Neuronal stem cell (in vitro differentiated cells): ENCODE measurements around the gene KLF13.

Source experiments
- DNase-seq: peaks from one replicate; pipeline ENCODE4 v3.0.0-alpha.2; 2013; ENCODE audit warnings: low spot score
- H2AFZ ChIP-seq: one replicate; pipeline ENCODE4 v1.6.1; 2013; ENCODE audit warnings: mild to moderate bottlenecking, low read length, inconsistent platforms
- H2AK5ac ChIP-seq: 2 replicates; pipeline ENCODE4 v1.6.1; 2013; ENCODE audit warnings: low read depth, mild to moderate bottlenecking, inconsistent platforms, low read length, moderate library complexity, mixed read lengths
- H2BK120ac ChIP-seq: 2 replicates; pipeline ENCODE4 v1.6.1; 2013; ENCODE audit warnings: low read depth, mild to moderate bottlenecking, inconsistent platforms, low read length, moderate library complexity, mixed read lengths
- H2BK12ac ChIP-seq: one replicate; pipeline ENCODE4 v1.6.1; 2013; ENCODE audit warnings: low read length, inconsistent platforms
- H2BK15ac ChIP-seq: 2 replicates; pipeline ENCODE4 v1.6.1; 2013; ENCODE audit warnings: mild to moderate bottlenecking, low read length, inconsistent platforms, mixed read lengths
- H2BK5ac ChIP-seq: one replicate; pipeline ENCODE4 v1.6.1; 2013; ENCODE audit warnings: inconsistent platforms, mild to moderate bottlenecking, low read length, moderate library complexity
- H3K14ac ChIP-seq: one replicate; pipeline ENCODE4 v1.6.1; 2013; ENCODE audit warnings: low read length, inconsistent platforms
- H3K18ac ChIP-seq: 2 replicates; pipeline ENCODE4 v1.6.1; 2013; ENCODE audit warnings: low read length, inconsistent platforms
- H3K23ac ChIP-seq: 2 replicates; pipeline ENCODE4 v1.6.1; 2013; ENCODE audit warnings: low read depth, mild to moderate bottlenecking, mixed read lengths, low read length, inconsistent platforms; ENCODE audit not compliant: poor library complexity
- H3K27ac ChIP-seq: replicated peaks from 3 replicates; pipeline ENCODE4 v1.5.1; 2013; ENCODE audit warnings: low read length, inconsistent platforms
- H3K27me3 ChIP-seq, 3 experiments: 2 replicates each; pipeline ENCODE4 v1.6.1; 2013; ENCODE audit warnings: low read length in 3 of 3, mild to moderate bottlenecking in 2 of 3, inconsistent platforms in 1 of 3, low read depth in 1 of 3, mixed read lengths in 1 of 3, moderate library complexity in 1 of 3; ENCODE audit not compliant: control insufficient read depth in 3 of 3, insufficient read depth in 3 of 3
- H3K36me3 ChIP-seq, 2 donors: replicated peaks in 1 of 2; 2 replicates each; pipeline ENCODE4 v1.6.1; 2013; ENCODE audit warnings: low read length in 2 of 2; ENCODE audit not compliant: control insufficient read depth in 2 of 2, insufficient read depth in 2 of 2
- H3K4ac ChIP-seq: 2 replicates; pipeline ENCODE4 v1.6.1; 2013; ENCODE audit warnings: inconsistent platforms, mild to moderate bottlenecking, low read length, moderate library complexity
- H3K4me1 ChIP-seq, 2 donors: 1 replicate in 1 of 2; 2 replicates in 1 of 2; pipeline ENCODE4 v1.6.1; 2013; ENCODE audit warnings: low read length in 2 of 2, low read depth in 1 of 2; ENCODE audit not compliant: control insufficient read depth in 2 of 2, insufficient read depth in 1 of 2
- H3K4me2 ChIP-seq: one replicate; pipeline ENCODE4 v1.6.1; 2013; ENCODE audit warnings: mild to moderate bottlenecking, low read length, inconsistent platforms; ENCODE audit not compliant: insufficient read depth, poor library complexity, severe bottlenecking
- H3K4me3 ChIP-seq, 2 donors: 2 replicates each; pipeline ENCODE4 v1.5.1; 2013; ENCODE audit warnings: low read length in 2 of 2, mild to moderate bottlenecking in 2 of 2, inconsistent platforms in 1 of 2, moderate library complexity in 1 of 2
- H3K79me1 ChIP-seq: one replicate; pipeline ENCODE4 v1.6.1; 2013; ENCODE audit warnings: low read depth, mild to moderate bottlenecking, inconsistent platforms, low read length, moderate library complexity
- H3K9ac ChIP-seq: one replicate; pipeline ENCODE4 v1.6.1; 2013; ENCODE audit warnings: mild to moderate bottlenecking, low read depth, low read length, inconsistent platforms; ENCODE audit not compliant: poor library complexity
- H3K9me3 ChIP-seq, 2 donors: replicated peaks in 1 of 2; 2 replicates each; pipeline versions ENCODE3 to v1.6.1; 2013; ENCODE audit warnings: low read length in 2 of 2, mild to moderate bottlenecking in 2 of 2, inconsistent platforms in 1 of 2, low read depth in 1 of 2, mixed read lengths in 1 of 2, moderate library complexity in 1 of 2; ENCODE audit not compliant: control insufficient read depth in 2 of 2, insufficient read depth in 1 of 2
- H4K8ac ChIP-seq: one replicate; pipeline ENCODE4 v1.6.1; 2013; ENCODE audit warnings: low read depth, mild to moderate bottlenecking, inconsistent platforms, low read length, moderate library complexity
- H4K91ac ChIP-seq: one replicate; pipeline ENCODE4 v1.6.1; 2013; ENCODE audit warnings: low read length, low read depth, mild to moderate bottlenecking, inconsistent platforms; ENCODE audit not compliant: poor library complexity
- WGBS, 2 donors: extraction: QIAGEN DNeasy Blood & Tissue Kit; methylation state at CpG; one replicate each; pipeline ENCODE4 v1.1.7; 2013; ENCODE audit warnings: missing lambda C conversion rate in 2 of 2, mixed read lengths in 1 of 2; ENCODE audit not compliant: insufficient read length in 2 of 2, insufficient replicate concordance in 1 of 2; ENCODE audit errors: extremely low coverage in 2 of 2; 5-methylcytosine and 5-hydroxymethylcytosine counted together

Gene KLF13

DNA sequence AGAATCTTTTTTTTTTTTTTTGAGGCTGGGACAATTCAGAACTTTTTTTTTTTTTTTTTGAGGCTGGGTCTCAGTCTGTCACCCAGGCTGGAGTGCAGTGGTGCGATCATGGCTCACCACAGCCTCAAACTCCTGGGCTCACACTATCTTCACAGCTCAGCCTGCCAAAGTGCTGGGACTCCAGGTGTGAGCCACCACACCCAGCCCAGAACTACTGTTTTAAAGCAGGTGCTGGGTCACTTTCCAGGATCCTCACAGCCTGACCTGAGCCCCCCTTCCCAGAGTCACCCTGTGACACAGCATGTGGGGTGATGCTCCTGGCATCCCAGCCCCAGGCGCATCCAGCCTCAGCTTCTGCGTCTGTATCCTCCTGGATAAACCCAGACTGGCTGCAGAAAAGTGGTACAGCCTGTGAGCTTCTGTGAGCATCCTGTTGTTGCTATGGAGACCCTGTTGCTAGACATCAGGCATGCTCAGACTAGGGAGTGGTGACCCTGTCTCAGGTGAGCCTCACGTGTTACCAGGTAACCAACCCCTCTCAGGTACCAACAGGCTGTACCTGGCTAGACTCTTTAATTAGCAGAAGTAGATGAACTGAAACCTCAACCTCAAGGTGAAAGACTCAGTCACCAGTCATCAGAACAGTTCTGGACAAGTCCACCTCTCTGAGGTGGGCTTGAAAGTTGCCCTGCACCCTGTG, 15.0 kb downstream of the KLF13 start:
- Histone ChIP-seq H3K4me3 (no peak overlapping the region), H3K27me3 (no peaks in the 10 kb centered on the region), H3K79me1 (peaks cover 12% of the 10 kb centered on the region), H3K9ac (no peak overlapping the region), H3K27ac (no peak overlapping the region), H3K14ac (no peak overlapping the region), H4K91ac (no peak overlapping the region), H3K36me3 (no peaks in the 10 kb centered on the region), H3K4me2 (no peak overlapping the region), H2BK5ac (no peak overlapping the region), H4K8ac (no peak overlapping the region), H3K23ac (no peak overlapping the region), H3K18ac (no peak overlapping the region), H3K9me3 (no peaks in the 10 kb centered on the region), H2BK15ac (no peak overlapping the region), H2AK5ac (no peak overlapping the region), H2AFZ (no peak overlapping the region), H3K4me1 (peaks cover 4 to 6% of the 10 kb centered on the region in 2 donors), H2BK120ac (no peak overlapping the region), H3K4ac (no peak overlapping the region), H2BK12ac (no peak overlapping the region)
- WGBS, 2 donors = no CpG with 5 or more reads among the region's 4 CpGs
- DNase-seq = no peak

- Histone ChIP-seq H4K91ac (no peak overlapping the region), H3K4me2 (no peak overlapping the region), H3K14ac (no peak overlapping the region), H2BK120ac (no peak overlapping the region), H3K36me3 (no peaks in the 10 kb centered on the region), H2BK15ac (no peak overlapping the region), H3K4me1 (peaks cover 4 to 6% of the 10 kb centered on the region in 2 donors), H3K27ac (no peak overlapping the region), H3K23ac (no peak overlapping the region), H3K79me1 (peaks cover 10% of the 10 kb centered on the region), H2BK12ac (no peak overlapping the region), H3K9me3 (no peaks in the 10 kb centered on the region), H3K4me3 (no peak overlapping the region), H2BK5ac (no peak overlapping the region), H3K27me3 (no peaks in the 10 kb centered on the region), H3K18ac (no peak overlapping the region), H2AK5ac (no peak overlapping the region), H4K8ac (no peak overlapping the region), H3K9ac (no peak overlapping the region), H2AFZ (no peak overlapping the region), H3K4ac (no peak overlapping the region)
- no peak for DNase-seq
- WGBS, 2 donors = no CpG with 5 or more reads among the region's 11 CpGs
Measured at GRCh38 chr15:31342381-31342780, 15.7 kb downstream of the KLF13 start.

GRCh38 chr15:31342781-31343626, 16.4 kb downstream of the KLF13 start:
- H3K18ac ChIP-seq = no peak overlapping the region
- no peaks in the 10 kb centered on the region for H3K27me3 ChIP-seq
- H4K91ac ChIP-seq = no peak overlapping the region
- no CpG with 5 or more reads among the region's 22 CpGs for WGBS, 2 donors
- H2AFZ ChIP-seq = no peak overlapping the region
- H2BK120ac ChIP-seq = no peak overlapping the region
- no peak overlapping the region for H3K4me3 ChIP-seq
- H3K9me3 ChIP-seq = no peaks in the 10 kb centered on the region
- peak overlapping the region; percentile 87 for H3K23ac ChIP-seq
- DNase-seq = no peak
- peaks cover 4 to 6% of the 10 kb centered on the region in 2 donors for H3K4me1 ChIP-seq
- H3K9ac ChIP-seq = no peak overlapping the region
- peaks cover 10% of the 10 kb centered on the region for H3K79me1 ChIP-seq
- no peak overlapping the region for H3K4ac ChIP-seq
- H2BK15ac ChIP-seq = no peak overlapping the region
- H3K14ac ChIP-seq = no peak overlapping the region
- no peak overlapping the region for H3K27ac ChIP-seq
- H4K8ac ChIP-seq = no peak overlapping the region
- no peak overlapping the region for H2BK5ac ChIP-seq
- no peak overlapping the region for H3K4me2 ChIP-seq
- H2AK5ac ChIP-seq = peak overlapping the region; percentile 34
- no peaks in the 10 kb centered on the region for H3K36me3 ChIP-seq
- no peak overlapping the region for H2BK12ac ChIP-seq

- Histone ChIP-seq H2BK120ac (no peak overlapping the region), H3K4me2 (no peak overlapping the region), H3K4me3 (no peak overlapping the region), H2BK5ac (no peak overlapping the region), H3K4ac (no peak overlapping the region), H3K9me3 (no peaks in the 10 kb centered on the region), H3K23ac (peak overlapping the region; percentile 13), H3K36me3 (no peaks in the 10 kb centered on the region), H3K79me1 (peaks cover 10% of the 10 kb centered on the region), H3K14ac (no peak overlapping the region), H3K9ac (peak overlapping the region; percentile 36), H3K4me1 (peaks cover 2 to 4% of the 10 kb centered on the region in 2 donors), H4K8ac (no peak overlapping the region), H2BK12ac (no peak overlapping the region), H2AFZ (no peak overlapping the region), H2AK5ac (no peak overlapping the region), H3K27ac (no peak overlapping the region), H2BK15ac (no peak overlapping the region), H3K18ac (peak overlapping the region; percentile 35), H3K27me3 (no peaks in the 10 kb centered on the region), H4K91ac (no peak overlapping the region)
- no peak for DNase-seq
- no CpG with 5 or more reads among the region's 5 CpGs for WGBS, 2 donors
Measured at GRCh38 chr15:31343831-31344230, 17.2 kb downstream of the KLF13 start.
